ENCODE measurements around the gene C10orf90.
"Not testable (repeated sequence)": the region's sequence is repeated elsewhere in the genome, so short reads cannot be mapped to it uniquely, and the experiment has no call there.

The C10orf90 gene

DNA sequence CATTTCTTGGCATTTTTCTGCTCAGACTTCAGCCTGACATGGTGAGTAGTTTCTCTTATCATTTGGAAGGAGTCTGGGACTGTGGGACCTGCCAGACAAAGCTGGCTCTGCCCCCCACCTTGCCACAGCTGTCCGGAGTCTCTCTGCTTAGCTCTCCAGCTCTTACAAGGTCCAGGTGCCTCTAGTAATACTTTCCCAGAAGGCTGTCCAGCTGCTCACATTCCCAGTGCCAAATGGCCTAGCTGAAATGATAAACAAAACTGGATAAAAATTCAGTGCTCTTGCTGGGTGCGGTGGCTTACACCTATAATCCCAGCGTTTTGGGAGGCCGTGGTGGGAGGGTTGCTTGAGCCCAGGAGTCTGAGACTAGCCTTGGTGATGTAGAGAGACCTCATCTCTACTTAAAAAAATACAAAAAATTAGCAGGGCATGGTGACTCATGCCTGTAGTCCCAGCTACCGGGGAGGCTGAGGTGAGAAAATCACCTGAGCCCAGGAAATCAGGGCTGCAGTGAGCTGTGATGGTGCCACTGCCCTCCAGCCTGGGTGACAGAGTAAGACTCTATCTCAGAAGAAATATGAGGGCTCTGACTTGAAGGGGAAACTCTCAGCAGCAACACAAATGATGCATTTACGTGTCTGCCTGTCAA lies 86.8 kb downstream of the C10orf90 start:
- DNase-seq (ENCODE audit: low read depth) = no peak

DNA sequence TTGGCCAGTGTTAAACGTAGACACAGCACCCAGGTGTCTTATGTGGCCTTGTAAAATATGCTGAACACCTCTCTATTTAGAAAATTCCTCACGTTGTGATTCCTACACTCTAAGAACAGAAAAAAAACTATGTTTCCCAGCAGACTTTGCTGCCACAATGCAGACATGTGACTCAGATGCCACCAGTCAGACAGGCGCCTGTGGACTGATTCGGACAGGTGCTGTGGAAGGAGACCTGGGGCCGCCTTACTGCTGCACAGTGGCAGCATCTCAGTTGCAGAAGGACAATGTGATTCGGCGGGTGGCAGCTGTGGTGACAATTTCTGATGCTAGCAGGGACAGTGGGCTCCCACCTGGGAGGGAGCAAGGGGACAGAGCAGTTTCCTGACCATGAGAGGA lies 88.8 kb downstream of the C10orf90 start:
- DNase-seq (ENCODE audit: low read depth) = no peak

- no peak for DNase-seq (ENCODE audit: low read depth)
Measured at GRCh38 chr10:126580873-126581647, 89.4 kb downstream of the C10orf90 start.

DNA sequence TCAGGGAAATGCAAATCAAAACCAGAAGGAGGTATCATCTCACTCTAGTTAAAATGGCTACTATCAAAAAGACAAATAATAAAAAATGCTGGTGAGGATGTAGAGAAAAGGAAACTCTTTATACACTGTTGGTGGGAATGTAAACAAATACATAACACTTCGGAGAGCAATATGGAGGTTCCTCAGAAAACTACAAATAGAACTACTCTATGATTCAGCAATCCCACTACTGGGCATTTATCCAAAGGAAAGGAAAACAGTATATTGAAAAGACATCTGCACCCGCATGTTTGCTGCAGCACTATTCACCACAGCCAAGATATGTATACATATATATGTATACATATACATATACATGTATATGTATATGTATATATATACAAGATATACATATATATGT lies 94.2 kb downstream of the C10orf90 start:
- DNase-seq (ENCODE audit: low read depth) = no peak

- no peak for DNase-seq (ENCODE audit: low read depth)
Measured at GRCh38 chr10:126570621-126571602, 99.6 kb downstream of the C10orf90 start.

- DNase-seq (ENCODE audit: low read depth) = no peak
Measured at GRCh38 chr10:126570245-126570570, 100.3 kb downstream of the C10orf90 start.

GRCh38 chr10:126569513-126570244 lies 100.8 kb downstream of the C10orf90 start:
- peak; percentile 51 for DNase-seq (ENCODE audit: low read depth)

DNA sequence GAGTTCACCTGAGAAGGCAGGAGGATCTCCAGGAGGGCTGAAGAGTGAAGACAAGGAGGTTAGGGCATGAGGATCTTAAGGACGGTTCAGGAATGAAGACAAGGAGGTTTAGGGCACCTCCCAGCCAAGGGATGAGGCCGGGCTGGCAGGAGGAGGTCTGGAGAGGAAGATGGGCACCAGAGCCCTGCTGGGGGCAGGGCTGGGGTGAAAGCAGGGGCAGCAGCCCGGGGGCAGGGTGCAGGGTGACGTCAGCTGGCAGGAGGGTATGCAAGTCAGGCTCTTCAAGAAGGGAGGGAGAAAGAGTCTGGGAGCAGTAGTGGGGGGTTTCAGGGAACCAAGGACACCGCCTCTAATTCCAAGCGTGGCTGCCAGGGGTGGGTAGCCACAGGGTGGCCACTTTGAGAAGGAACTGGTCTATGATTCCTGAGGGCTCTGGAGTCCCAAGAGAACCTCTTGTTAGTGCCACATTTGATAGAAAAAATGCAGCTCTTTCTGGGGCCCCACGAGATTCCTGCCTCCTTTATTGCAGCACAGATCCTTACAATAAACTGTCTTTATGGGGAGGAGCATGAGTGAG lies 101.6 kb downstream of the C10orf90 start:
- no peak for DNase-seq (ENCODE audit: low read depth)

GRCh38 chr10:126565871-126566270 lies 104.6 kb downstream of the C10orf90 start:
- DNase-seq (ENCODE audit: low read depth) = no peak

- DNase-seq (ENCODE audit: low read depth) = no peak
Measured at GRCh38 chr10:126565441-126565840, 105.1 kb downstream of the C10orf90 start.

GRCh38 chr10:126564326-126564888 lies 106.1 kb downstream of the C10orf90 start:
- no peak for DNase-seq (ENCODE audit: low read depth)

DNA sequence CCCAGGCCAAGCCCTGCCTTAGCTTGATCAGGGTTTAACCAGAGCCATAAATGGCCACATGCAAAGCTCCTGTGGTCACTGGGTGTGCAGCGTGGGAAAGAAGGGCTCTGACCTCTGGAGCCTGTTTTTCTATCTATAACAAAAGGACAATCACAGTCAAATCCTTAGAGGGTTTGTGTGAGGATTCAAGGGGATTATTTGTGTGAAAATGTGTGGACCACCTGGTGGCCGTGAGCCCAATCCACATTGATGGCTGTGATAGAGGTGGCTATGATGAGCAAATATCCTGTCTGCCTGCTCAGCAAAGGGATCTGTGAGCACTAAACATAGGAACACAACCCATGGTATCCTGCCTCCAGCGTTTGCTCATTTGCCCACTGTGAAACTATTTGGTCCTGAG lies 107.1 kb downstream of the C10orf90 start:
- no peak for DNase-seq (ENCODE audit: low read depth)

- DNase-seq (ENCODE audit: low read depth) = no peak
Measured at GRCh38 chr10:126561921-126562680, 108.4 kb downstream of the C10orf90 start.

DNA sequence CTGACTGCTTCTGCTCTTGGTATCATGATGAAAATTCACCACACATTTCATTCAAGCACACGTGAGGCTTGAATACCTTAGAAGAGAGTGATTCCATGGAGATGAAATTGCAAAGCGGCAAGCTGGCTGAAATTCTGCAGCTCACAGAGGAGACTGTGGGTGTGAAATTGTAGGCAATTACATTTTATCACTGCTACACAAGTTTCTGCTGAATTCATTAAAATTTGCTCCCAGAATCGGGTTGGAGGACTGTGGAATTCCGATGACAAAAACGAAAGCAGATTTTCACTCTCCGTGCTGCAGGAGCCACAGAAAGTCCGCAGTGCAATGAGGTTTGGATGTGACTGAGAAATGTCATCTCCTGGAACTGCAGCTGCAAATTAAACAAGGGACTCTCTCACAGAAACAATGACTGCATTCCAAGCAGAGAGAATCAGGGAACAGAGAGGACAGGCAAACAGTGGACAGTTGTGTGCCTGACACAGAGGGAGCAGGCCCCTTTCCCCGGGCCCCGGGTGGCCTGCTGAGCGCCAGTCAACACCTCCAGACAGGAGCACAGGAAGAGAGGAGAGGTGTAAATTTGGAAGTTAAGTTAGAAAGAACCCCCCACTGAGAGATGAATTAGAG lies 109.1 kb downstream of the C10orf90 start:
- DNase-seq (ENCODE audit: low read depth) = no peak

DNA sequence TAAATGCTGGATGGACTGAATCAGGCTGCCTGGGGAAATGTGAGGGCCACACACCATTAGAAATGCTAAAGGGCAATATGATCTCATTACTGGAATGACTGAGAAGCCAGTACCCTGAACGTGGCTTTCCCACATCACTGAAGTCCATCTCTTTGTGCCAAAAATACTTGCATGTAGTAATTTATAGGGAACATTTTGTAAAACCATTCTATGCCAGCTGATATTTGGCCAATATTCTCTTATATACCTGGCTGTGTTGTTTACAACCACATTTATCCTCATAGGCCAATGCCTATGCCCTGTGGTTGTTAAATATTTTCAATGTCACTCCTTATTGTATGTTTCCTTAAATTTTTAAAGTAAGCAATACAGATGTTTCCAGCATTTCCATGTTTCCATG lies 111.6 kb downstream of the C10orf90 start:
- no peak for DNase-seq (ENCODE audit: low read depth)

DNA sequence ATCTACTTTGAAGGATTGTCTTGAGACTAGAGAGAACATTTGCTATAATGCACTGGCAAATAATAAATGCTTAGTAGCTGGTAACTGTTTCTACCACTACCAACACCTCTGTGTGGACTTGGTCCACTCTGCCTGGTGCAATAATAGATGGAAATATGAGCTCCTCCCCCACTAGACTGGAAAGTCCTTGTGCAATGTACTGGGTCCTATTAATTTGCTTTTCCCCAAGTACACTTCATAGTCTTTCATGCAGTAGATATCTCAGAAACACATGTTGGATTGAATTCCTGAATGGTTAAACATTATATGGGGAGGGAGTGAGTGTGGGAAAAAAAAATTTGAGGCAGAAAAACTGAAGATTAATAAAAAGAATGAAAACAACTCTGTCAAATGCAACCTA lies 119.3 kb downstream of the C10orf90 start:
- no peak for DNase-seq (ENCODE audit: low read depth)

- DNase-seq (ENCODE audit: low read depth) = not testable (repeated sequence)
Measured at GRCh38 chr10:126550586-126550985, 119.9 kb downstream of the C10orf90 start.

DNA sequence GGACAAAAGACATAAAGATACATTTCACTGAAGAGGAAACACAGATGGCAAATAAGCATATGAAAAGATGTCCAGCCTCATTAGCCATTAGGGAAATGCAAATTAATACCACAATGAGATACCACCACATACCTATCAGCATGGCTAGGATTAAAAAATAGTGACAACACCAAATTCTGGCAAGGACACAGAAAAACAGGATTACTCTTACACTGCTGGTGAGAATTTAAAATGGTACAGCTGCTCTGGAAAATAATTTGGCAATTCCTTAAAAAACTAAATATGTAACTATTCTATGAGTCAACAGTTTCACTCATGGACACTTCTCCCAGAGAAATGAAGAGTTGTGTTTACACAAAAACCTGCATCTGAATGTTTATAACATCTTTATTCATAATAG lies 121.1 kb downstream of the C10orf90 start:
- DNase-seq (ENCODE audit: low read depth) = no peak

DNA sequence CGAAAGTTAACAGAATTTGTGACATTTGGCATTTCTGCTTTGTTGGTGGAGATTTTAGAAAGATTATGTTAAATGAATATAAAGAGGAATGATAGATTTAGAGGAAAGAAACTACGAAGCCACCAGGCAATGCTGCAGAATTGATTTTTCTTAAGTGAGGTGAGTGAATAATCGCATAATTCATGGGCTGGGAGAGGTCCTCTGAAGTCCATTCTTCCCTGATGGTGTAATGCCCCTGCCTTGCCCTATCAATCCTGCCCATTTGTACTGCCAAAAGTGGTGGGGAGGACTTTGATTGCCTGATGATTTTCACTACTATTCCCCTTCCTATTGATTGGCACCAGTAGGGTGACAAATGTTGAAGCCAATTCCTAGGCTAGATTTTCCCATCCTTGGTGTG lies 125.9 kb downstream of the C10orf90 start:
- DNase-seq (ENCODE audit: low read depth) = no peak
